HG03025 (cell line): Measurements from ENCODE around the gene NPEPL1.
"Not testable (repeated sequence)": the region's sequence is repeated elsewhere in the genome, so short reads cannot be mapped to it uniquely, and the experiment has no call there.

ENCODE experiments used
- ATAC-seq: cut with Tn5 transposase; IDR thresholded peaks from one replicate; pipeline ENCODE4 v1.9.1; 2021; ENCODE audit warnings: mild to moderate bottlenecking, moderate library complexity; ENCODE audit not compliant: unreplicated experiment, low FRiP score

The NPEPL1 gene, protein sequence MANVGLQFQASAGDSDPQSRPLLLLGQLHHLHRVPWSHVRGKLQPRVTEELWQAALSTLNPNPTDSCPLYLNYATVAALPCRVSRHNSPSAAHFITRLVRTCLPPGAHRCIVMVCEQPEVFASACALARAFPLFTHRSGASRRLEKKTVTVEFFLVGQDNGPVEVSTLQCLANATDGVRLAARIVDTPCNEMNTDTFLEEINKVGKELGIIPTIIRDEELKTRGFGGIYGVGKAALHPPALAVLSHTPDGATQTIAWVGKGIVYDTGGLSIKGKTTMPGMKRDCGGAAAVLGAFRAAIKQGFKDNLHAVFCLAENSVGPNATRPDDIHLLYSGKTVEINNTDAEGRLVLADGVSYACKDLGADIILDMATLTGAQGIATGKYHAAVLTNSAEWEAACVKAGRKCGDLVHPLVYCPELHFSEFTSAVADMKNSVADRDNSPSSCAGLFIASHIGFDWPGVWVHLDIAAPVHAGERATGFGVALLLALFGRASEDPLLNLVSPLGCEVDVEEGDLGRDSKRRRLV

DNA sequence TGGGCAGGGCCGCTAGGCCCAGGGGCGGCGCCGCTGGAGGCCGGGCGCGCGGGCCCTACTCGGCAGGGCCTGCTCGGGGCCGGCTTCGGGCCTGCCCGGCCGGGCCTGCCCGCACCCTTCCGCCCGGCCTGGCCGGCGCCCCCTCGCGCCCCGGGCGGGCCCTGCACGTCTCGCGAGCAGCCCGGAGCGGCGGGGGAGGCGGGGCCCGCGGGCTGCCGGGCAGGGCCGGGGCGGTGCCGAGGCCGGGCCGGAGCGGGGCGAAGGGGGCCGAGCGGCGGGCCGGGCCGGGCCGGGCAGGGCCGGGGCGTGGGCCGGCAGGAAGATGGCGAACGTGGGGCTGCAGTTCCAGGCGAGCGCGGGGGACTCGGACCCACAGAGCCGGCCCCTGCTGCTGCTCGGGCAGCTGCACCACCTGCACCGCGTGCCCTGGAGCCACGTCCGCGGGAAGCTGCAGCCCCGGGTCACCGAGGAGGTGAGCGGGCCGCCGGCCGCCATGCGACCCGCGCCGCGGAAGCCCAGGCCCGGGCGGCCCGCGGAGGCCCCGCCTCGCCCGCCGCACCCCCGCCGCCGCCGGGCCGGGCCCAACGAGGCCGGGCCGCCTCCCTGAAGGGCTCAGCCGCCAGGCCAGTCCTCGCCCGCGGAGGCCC, at the start of gene NPEPL1:
TSS of gene NPEPL1 (plus strand) at position 222 of the 647 bp plus-strand sequence. CDS start at position 323, 101 bp downstream.
- peak; percentile 72 for ATAC-seq

DNA sequence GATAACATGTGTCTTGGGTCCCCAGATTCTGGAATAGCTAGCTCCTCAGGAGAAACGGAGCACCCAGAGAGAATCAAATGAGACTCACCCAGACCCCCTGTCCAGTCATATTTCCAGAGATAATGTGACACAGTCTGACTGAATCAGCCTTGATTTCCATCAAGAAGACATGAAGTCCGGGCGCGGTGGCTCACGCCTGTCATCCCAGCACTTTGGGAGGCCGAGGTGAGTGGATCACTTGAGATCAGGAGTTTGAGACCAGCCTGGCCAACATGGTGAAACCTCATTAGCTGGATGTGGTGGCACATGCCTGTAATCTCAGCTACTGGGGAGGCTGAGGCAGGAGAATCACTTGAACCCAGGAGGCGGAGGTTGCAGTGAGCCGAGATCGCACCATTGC, 49.7 kb upstream of the NPEPL1 start:
- ATAC-seq = not testable (repeated sequence)

DNA sequence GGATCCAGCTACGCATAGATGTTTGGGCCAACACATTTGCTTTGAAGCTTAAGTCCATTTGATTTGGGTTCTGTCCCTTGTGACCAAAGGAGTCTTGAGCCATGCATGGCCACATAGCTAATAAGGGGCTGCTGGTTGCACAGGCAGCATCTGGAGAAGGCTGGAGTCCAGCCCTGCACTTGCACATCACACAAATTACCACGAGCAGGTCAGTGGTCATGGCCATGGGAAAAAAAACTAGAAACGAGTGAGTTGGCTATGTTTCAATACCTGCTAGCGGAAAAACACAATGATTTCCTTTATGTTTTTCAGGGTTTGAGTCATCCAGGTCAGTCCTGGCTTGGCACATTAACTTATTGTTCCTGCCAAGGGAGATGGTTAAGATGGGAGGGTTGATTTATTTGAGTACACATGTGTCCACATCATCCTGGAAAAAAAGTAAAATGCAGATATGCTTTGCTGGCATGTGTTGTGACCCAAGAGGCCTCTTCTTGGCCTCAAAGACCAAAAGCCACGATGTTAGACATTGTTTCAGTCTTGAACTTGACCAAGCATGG, 47.1 kb upstream of the NPEPL1 start:
- ATAC-seq = no peak

DNA sequence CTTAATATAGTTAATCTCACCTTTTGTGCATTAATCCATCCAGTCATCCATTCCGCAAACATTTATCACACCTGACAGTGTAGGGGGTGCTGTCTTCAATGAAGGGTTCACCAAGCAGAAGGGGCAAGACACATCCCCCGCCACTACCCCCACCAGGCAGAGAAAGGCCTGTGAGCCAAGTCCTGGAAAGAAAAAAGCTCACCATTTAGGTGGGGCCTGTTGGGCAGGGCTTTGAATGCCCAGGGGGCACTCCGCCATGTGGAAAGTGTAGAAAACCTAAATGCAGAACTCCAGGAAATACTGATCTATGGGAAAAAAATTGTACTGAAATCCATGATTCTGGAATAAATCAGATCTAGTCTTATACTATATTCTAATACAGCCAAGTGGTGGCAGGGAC, 46.3 kb upstream of the NPEPL1 start:
- no peak for ATAC-seq

DNA sequence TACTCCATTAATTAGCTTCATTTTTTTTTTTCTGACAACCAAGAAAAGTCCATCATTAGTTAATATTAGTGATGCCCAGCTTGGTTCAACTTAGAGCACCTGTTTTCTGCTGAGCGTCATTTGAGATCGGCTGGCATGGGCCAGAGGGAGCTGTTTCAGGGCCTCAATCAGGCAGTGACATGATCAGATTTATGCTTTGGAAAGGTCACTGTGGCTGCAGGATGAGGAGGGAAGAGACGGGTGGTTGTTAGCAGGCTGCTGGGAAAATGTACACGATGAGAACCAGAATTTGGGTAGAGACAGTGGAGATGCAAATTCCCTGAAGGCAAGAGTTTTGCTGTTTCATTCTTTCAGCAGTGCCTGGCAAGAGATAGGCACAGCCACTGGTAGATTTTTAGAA, 45.9 kb upstream of the NPEPL1 start:
- no peak for ATAC-seq

DNA sequence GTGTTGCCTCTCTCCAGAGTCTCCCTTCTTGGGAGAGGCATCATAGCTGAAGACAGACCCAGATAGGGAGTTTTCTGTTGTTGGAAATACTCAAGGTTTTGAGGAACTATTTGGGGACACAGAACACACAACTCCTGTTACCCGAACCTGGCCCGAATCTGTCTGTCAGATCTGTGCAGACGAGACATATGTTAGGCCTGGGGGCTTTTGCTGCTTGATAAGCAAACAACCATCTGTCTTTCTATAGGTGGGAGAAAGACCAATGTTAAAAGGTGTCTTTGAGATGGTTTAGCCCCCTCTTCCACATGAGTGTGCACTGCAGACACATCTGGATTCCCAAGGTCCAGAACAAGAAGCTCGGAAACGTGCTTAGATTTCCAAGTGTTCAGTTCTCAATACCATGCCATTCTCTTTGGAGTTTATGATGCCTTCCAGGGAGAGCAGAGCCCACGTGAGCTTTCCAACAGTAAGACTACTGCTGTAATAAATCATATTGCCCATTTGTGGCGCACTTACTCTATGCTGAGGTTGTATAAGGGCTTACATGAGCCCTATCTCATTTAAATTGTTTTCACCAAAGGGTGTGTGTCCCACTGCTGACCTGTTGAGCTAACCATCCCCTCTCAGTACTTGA, 45.3 kb upstream of the NPEPL1 start:
- no peak for ATAC-seq

DNA sequence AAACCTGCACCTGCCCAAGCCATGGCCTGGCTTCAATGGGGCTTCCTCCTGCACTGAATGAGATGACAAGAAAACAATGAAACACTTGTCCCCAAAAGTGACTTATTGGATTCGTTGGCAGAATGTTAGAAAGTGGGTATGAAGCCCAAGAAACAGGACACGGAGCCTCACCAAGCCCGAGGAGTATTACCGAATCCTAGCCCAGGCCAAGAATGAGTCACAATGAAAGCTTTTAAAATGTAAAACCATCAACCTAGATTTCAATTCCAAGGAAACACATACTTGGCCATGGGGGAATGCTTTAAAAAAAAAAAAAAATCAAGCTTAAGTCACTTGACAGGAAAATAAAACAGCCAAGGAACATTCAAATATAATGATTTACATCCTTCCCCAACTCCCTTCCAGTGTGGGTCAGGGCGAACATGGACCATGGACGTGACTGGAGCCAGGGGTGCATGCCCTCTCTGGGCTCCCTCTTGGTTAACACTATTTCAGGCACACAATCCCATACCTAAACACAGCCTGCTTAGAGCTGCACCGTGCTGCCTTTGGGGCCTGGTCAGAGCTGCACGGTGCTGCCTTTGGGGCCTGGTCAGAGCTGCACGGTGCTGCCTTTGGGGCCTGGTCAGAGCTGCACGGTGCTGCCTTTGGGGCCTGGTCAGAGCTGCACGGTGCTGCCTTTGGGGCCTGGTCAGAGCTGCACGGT, 44.7 kb upstream of the NPEPL1 start:
- no peak for ATAC-seq

DNA sequence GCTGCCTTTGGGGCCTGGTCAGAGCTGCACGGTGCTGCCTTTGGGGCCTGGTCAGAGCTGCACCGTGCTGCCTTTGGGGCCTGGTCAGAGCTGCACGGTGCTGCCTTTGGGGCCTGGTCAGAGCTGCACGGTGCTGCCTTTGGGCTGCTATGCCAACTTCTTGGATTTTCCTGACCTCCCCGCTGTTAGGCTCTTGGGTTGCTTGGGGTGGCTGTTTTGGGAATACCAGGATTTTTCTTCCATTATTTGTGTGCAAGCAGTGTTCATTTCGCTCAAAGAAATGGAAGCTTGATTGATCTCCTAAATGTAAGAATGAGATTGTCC, 44.1 kb upstream of the NPEPL1 start:
- ATAC-seq = not testable (repeated sequence)

DNA sequence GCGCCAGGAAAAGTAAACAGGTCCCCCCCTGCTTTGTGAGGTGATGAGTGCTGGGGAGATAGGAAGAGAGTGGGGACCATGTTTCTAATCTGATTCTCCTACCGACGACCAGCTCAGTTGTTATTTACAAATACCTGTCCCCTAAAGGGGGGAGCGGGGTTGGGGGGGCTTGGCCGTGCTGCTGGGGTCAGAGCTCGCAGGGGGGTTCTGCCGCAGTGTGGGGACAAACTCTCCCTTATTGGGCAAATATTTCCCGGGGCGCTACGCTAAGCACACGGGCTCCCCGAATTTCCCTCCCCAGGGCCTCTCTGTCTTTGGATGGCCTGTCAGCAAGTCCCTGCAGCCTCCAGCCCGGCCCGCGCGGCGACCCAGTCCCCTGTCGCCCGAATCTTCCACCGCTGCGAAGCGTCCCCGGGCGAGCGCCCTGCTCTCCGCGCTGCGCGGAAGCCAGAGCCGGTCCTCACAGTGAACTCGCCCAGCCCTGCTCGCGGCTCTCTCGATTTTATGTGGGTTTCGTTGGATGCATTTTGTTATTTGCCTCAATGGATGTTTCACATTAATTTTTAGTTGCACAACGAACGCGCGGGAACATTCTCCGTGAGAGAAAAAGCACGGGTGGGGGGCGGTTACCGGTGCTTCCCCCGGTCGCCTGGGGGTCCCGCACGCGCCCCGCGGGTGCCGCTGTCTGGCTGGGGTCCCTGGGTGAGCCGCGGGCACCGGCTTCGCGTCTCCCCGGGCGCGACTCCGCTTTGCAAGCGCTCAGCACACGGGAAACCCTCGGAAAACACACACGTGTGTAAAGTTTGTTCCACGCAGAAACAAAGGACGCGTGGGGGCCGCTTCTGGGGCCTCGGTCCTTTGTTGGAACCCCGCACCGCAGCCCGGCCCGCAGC, 43.1 kb upstream of the NPEPL1 start:
- no peak for ATAC-seq

DNA sequence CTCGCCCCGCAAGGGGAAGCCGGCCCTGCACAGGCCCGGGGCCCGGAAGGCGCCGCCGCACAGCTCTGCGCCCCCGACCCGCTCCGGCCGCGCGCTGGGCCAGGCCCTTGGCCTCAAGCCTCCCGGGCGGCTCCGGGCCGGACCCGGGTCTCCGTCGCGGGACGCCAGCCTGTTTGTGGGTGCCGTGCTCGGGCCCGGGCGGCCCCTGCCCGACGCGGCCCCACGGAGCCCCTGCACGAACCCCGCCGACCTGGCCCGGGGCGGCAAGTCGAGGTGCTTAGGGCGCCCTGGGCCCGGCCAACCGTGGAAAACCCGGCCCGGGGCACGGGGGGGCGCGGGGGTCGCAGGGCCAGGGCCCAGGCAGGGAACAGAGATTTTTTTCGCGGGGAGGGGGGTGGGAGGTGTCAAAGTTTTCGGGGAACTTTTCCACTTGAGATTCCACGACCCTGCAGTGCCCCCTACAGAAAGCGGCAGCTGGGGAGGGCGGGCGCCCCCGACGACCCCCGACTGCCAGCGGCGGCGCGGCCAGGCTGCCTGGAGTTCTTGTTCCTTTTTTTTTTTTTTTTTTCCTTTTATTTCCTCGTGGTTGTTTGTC, 42.3 kb upstream of the NPEPL1 start:
- peak; percentile 22 for ATAC-seq

DNA sequence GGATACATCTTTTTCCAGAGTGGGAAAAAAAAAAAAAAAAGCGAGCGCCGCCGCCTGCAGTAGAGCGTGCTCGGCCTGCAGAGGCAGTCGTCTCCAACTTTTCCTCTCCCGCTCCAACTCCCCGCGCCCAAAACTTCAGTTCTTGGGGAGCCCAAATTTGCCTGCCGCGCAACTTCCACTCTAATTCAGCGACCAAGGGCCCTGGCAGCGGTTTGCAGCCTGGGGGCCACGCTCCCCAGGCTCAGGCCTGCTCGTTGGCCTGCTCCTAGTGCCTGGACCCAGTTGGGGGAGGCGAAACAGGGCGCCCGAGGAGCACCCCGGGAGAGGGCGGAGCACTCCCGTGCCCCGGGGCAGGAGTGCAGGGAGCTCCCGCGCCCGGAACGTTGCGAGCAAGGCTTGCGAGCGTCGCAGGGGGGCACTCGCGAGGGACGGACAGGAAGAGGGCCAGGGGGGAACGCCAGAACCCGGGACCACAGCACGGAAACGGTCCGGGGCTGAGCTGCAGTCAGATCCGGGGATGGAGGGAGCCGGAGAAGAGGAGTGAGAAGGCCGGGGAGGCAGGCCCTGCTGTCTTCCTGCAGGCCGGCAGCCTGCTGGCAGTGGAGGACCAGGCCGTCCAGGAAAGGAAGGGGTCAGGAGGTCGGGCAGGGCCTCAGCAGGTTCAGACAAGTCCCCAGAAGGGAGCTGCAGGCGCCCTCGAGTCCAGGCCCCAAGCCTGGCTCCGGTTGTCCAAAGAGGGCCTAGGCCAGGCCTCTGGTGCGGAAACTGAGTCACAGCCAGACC, 41.6 kb upstream of the NPEPL1 start, which contains the start of gene STX16:
TSS of gene STX16 (plus strand) at position 508 of the 783 bp plus-strand sequence. CDS start 724 bp downstream, outside the sequence.
- ATAC-seq = peak; percentile 66

DNA sequence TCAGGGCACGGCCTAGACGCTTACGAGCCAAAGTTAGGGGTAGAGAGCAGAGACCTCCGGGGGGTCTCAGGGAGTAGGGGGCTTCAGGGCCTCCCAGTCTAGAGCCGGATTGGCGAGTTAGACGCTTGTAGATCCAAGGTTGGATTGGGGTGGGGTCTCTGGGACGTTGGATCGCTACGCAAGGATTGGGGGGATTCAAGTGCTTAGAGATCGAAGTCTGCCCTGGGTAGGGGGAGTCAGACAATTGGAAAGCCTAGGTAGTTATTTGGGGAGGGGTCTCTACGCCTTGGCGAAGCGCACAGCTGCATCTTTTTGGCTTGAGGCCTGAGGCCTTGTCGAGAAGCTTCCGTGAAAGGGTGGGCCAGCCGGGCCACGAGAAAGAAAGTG, 41.0 kb upstream of the NPEPL1 start:
- no peak for ATAC-seq

DNA sequence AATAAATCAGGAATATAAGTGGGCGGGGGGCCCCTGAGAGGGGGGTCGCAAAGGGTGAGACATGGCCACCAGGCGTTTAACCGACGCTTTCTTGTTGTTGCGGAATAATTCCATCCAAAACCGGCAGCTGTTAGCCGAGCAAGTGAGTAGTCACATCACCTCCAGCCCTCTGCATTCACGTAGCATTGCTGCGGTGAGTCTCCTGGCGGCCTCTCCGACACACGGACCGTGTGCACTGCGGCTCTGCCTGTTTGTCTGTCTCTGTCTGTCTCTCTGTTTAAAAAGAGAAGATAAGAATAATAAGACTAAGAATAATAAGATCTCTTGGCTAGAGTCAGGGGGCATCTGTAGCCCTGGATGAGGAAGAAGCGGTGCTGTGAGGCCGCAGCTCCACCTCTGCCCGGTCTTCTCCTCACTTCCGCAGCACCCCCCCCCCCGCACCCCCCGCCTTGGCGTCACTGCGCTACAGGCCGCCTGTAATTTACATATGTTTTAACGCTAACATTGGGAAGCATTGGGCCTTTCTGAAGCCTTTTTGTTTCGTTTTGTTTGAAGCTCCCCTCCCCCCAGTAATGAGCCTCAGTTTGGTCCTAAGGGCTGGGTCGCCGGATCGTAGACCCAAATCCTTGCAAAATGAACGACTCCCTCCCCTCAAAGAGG, 40.5 kb upstream of the NPEPL1 start:
- no peak for ATAC-seq

DNA sequence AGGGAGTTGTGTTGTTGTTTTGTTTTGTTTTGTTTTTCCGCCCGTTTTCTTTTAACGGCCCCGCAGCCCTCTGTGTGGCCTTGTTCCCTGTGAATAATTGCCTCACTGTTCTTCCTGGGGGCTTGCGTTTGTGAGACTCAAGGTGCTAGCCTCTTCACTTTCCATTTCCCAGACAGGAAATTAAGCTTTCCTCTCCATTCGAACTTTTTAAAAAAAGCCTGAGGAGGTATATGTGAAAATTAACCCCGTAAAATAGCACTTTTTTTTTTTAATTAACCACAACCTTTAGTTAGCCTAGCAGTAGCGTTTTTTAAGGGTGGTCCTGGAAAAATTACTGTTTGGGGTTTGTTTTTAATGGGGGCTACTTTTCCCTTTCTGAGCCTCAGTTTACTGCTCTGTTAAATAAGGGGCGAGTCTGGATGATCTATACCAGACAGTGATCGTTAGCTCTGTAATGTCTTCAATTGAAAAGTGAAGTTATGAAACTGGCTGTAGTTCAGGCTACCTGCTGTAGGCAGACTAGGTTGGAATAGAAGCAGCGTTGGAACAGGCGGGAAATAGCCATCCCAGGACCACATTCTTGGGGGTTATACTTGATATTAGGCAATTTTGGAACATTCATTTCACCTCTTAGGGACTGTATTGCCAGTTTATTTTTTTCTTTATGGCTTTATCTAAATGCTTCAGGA, 39.9 kb upstream of the NPEPL1 start:
- no peak for ATAC-seq

DNA sequence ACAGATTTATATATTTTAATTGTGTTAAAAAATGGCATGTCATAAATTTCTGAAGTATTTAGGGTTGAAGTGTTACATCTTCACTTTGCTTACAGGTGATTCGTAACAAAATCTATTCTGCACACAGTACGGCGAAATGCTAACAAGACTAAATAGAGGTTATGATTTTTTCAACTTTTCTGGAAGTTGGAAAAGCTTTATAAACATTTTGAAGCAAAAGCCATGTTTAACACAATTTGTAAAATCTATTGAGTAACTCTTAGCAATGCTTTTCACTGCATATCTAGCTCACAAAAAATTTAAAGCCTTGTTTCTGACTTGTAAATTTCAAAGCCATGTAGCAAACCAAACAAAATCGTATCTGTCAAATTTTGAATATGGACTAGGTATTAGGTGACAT, 38.3 kb upstream of the NPEPL1 start:
- no peak for ATAC-seq

DNA sequence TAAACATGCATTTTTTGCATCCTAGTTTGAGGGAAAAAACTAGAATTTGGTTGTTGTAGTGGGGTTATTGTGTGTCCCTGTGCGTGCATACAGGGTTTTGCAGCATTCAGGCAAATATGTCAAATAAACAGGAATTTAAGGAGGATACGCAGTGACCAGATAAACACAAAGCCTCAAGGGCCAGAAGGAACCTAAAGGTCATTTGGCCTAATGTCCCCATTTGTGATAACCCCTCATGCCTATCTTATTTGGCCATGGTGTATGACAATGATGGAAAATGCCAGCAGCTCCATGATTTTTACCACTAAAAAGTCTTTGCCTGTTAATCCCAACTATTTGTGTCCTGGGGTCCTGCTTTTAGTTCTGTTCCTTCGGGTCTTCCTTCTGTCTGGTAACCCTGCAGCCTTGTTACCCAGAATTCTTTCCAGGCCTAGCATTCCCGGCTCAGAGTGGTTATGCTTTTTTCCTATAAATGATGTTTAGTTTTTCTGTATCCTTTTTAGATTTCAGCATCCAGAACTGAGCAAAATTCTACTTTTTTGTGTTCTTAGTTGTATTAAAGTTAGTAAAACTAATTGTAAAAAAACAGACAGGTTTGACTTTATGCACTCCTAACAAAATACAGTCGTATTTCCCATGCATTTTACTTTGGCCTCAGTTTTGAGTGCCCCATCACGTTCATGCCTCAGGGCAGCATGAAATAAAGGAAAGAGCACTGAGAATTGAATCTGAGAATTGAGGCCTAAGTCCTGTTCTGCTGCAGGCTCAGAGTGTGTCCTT, 37.1 kb upstream of the NPEPL1 start:
- ATAC-seq = no peak
